Measurements from ENCODE around the gene AFF1. TPM values are rescaled to one million over a fixed set of nuclear protein-coding genes. Genes with fewer than 3 reads are reported as not detected.

AFF1 gene
- total RNA-seq, 1 donor from 2014 or later, result 89.3 TPM

DNA sequence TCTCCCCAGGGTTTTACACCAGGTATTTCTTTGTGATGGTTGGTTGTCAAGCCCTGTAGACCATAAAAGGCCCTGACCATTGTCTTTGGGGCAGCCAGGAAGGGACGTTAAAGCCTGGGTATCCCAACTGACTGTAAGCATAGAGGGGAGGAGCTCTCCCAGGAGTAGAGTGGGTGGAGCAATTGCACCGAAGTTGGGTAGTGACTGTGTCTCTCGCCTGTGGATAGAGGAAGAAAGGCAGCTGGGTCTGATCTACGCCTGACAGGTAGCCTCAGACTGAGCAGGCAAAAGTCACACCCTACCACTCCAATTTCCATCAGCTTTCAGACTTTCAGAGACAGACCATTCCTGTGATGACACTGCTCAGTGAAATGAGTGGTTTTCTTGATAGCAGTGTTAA lies 162.3 kb downstream of the AFF1 start:
- H3K4me1 Mint-ChIP-seq (ENCODE audit: low read depth), result peaks cover 14% of the 10 kb centered on the region
- no peak overlapping the region for H3K4me3 Mint-ChIP-seq (ENCODE audit: low read depth)
- H3K27me3 Mint-ChIP-seq, result no peaks in the 10 kb centered on the region
- no peaks in the 10 kb centered on the region for H3K9me3 Mint-ChIP-seq (ENCODE audit: low read depth)
- TF ChIP-seq, protein P1, sequence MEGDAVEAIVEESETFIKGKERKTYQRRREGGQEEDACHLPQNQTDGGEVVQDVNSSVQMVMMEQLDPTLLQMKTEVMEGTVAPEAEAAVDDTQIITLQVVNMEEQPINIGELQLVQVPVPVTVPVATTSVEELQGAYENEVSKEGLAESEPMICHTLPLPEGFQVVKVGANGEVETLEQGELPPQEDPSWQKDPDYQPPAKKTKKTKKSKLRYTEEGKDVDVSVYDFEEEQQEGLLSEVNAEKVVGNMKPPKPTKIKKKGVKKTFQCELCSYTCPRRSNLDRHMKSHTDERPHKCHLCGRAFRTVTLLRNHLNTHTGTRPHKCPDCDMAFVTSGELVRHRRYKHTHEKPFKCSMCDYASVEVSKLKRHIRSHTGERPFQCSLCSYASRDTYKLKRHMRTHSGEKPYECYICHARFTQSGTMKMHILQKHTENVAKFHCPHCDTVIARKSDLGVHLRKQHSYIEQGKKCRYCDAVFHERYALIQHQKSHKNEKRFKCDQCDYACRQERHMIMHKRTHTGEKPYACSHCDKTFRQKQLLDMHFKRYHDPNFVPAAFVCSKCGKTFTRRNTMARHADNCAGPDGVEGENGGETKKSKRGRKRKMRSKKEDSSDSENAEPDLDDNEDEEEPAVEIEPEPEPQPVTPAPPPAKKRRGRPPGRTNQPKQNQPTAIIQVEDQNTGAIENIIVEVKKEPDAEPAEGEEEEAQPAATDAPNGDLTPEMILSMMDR (IDR thresholded peaks at IDR 0.05; ENCODE audit: unreplicated experiment), result no peak
- peaks cover 13% of the 10 kb centered on the region for H3K36me3 Mint-ChIP-seq (ENCODE audit: insufficient read depth)
- no peak overlapping the region for H3K27ac Mint-ChIP-seq
- no peak for DNase-seq (ENCODE audit: low spot score, unreplicated experiment)

DNA sequence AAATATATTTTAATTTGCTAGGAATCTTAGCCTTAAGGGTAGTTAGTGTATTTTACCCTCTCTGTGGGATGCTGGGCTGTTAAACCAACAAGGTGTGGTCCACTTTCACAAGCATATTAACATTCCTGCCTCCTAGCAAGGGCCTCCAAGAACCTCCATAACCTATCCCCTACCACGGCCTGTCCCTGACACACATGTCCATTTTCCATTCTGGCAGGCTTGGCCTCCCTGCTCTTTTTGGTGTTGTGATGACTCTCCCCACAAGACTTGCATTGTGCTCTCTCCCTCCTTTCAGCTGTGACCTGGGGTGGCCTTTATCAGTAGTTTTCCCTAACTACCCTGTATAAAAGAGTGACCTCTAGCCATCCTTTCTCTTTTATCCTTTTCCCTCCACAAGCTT lies 165.4 kb downstream of the AFF1 start:
- peaks cover 23% of the 10 kb centered on the region for H3K4me1 Mint-ChIP-seq (ENCODE audit: low read depth)
- peaks cover 6% of the 10 kb centered on the region for H3K36me3 Mint-ChIP-seq (ENCODE audit: insufficient read depth)
- DNase-seq (ENCODE audit: low spot score, unreplicated experiment), result no peak
- H3K9me3 Mint-ChIP-seq (ENCODE audit: low read depth), result no peaks in the 10 kb centered on the region
- H3K4me3 Mint-ChIP-seq (ENCODE audit: low read depth), result no peak overlapping the region
- TF ChIP-seq, protein P1 (IDR thresholded peaks at IDR 0.05; ENCODE audit: unreplicated experiment), result no peak
- H3K27ac Mint-ChIP-seq, result peak overlapping the region; percentile 62
- H3K27me3 Mint-ChIP-seq, result no peaks in the 10 kb centered on the region

DNA sequence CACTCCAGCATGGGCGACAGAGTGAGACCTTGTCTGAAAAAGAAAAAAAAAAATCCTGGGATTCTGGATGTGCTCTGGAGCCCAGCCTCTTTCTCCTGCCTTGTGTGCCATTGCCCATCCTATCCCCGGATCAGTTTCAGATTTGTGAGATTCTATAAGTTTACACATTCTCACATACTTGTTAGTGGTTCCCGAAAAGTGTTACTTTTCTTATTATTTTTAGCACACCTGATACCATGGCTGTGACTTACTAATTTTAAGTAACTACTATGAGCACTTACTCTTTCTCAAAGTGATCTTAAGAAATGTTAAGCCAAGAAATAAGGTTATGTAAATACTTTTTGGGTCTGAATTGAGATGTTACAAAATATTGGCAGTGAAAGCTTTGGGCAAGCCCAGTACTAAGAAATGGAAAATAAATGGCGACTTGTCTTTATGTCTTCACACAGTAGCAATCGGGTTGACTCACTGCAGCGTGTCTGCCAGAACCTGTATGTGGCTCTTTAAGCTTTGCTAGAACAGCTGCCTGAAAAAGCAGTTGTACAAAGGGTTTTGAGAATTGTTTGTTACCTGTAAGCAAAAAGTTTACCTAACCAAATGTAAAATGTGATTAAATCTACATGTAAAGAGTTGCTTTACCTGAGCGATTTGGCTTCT lies 166.9 kb downstream of the AFF1 start:
- H3K36me3 Mint-ChIP-seq (ENCODE audit: insufficient read depth), result peaks cover 4% of the 10 kb centered on the region
- no peak overlapping the region for H3K27ac Mint-ChIP-seq
- DNase-seq (ENCODE audit: low spot score, unreplicated experiment), result no peak
- no peaks in the 10 kb centered on the region for H3K27me3 Mint-ChIP-seq
- H3K9me3 Mint-ChIP-seq (ENCODE audit: low read depth), result no peaks in the 10 kb centered on the region
- no peak overlapping the region for H3K4me3 Mint-ChIP-seq (ENCODE audit: low read depth)
- TF ChIP-seq, protein P1 (IDR thresholded peaks at IDR 0.05; ENCODE audit: unreplicated experiment), result no peak
- H3K4me1 Mint-ChIP-seq (ENCODE audit: low read depth), result peaks cover 27% of the 10 kb centered on the region

DNA sequence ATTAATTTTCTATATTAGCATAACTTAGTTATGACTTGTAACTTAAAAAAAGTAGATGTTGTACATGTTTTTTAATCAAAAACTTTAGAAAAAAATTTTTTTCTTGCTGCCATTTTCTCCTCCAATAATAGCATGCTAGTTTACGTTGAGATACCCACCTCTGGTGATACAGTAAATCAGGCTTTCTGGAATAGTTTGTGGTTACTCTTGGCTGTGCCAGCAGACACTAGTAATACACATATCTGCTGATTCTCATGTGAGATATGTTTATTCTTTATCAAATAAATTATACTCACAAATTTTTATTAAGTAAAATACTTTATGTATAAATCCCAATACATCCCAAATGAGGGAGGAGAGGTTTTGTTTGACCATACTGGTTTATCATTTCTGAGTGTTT lies 168.3 kb downstream of the AFF1 start:
- TF ChIP-seq, protein P1 (IDR thresholded peaks at IDR 0.05; ENCODE audit: unreplicated experiment), result no peak
- H3K27ac Mint-ChIP-seq, result peak overlapping the region; percentile 5
- H3K9me3 Mint-ChIP-seq (ENCODE audit: low read depth), result no peaks in the 10 kb centered on the region
- DNase-seq (ENCODE audit: low spot score, unreplicated experiment), result no peak
- H3K27me3 Mint-ChIP-seq, result no peaks in the 10 kb centered on the region
- H3K36me3 Mint-ChIP-seq (ENCODE audit: insufficient read depth), result peaks cover 7% of the 10 kb centered on the region
- H3K4me3 Mint-ChIP-seq (ENCODE audit: low read depth), result no peak overlapping the region
- peaks cover 24% of the 10 kb centered on the region for H3K4me1 Mint-ChIP-seq (ENCODE audit: low read depth)

DNA sequence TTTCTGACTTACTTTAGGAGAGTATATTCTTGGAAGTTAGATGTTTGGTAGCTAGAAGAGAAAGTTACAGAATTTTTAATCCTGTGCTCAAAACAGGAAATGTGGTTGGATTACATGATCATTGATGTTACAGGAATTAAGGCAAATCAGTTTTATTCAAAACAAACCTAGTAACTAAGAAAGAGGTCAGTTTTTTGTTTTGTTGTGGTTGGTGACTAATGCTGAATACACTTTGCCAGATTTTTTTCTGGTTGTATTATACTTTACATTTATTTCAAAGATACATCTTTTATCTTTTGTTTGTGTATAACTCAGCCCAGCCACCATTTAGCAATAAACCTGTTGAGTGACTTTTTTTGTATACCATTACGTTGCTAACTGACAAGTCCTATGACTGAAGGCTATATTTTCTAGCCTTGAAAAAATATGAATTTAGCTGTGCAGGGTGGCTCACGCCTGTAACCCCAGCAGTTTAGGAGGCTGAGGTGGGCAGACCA lies 168.9 kb downstream of the AFF1 start:
- Mint-ChIP-seq H3K36me3 (ENCODE audit: insufficient read depth) (peaks cover 7% of the 10 kb centered on the region), H3K4me1 (ENCODE audit: low read depth) (peaks cover 24% of the 10 kb centered on the region), H3K27me3 (no peaks in the 10 kb centered on the region), H3K9me3 (ENCODE audit: low read depth) (no peaks in the 10 kb centered on the region), H3K27ac (peak overlapping the region; percentile 5), H3K4me3 (ENCODE audit: low read depth) (no peak overlapping the region)
- TF ChIP-seq, protein P1 (IDR thresholded peaks at IDR 0.05; ENCODE audit: unreplicated experiment), result no peak
- no peak for DNase-seq (ENCODE audit: low spot score, unreplicated experiment)

Measured in progenitor cell of endocrine pancreas (in vitro differentiated cells).